ENCODE data around the gene COL18A1.

DNA sequence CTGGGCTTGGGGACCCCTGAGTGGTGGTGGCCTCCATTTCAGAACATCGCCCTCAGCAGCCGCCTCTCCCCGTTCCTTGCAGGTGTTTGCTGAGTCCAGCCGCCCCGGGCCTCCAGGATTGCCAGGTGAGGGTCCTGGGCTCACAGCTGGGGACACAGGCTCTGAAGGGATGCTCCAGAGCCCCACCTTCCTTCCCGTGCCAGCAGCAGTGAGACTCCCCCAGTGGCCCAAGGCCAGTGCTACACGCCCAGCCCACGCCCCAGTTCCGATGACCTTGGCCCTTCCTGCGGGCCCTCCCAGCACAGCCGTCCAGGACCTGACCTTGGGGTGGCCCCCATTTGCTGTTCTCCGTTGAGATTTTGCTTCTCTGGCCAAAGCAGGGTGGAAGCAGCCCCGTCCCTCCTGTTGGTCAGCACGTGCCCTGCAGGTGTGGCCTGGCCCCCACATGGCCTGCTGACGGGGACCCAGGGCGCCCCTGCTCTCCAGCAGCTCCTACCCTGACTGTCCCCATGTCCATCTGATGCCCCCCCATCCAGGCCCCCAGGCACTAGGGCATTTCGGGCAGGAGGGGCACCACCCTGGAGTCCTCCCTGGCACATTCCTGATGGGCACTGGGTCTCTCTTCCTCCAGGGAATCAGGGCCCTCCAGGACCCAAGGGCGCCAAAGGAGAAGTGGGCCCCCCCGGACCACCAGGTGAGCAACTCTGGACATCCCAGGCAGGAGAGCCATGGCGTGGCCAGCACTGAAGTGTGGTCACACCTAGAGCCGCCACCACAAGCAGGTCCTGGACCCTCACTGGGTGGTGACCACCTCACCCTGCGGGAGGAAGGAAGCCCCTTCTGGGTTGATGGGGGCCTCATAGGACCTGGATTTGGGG, 92.2 kb downstream of the COL18A1 start:
- TF ChIP-seq, protein P1, sequence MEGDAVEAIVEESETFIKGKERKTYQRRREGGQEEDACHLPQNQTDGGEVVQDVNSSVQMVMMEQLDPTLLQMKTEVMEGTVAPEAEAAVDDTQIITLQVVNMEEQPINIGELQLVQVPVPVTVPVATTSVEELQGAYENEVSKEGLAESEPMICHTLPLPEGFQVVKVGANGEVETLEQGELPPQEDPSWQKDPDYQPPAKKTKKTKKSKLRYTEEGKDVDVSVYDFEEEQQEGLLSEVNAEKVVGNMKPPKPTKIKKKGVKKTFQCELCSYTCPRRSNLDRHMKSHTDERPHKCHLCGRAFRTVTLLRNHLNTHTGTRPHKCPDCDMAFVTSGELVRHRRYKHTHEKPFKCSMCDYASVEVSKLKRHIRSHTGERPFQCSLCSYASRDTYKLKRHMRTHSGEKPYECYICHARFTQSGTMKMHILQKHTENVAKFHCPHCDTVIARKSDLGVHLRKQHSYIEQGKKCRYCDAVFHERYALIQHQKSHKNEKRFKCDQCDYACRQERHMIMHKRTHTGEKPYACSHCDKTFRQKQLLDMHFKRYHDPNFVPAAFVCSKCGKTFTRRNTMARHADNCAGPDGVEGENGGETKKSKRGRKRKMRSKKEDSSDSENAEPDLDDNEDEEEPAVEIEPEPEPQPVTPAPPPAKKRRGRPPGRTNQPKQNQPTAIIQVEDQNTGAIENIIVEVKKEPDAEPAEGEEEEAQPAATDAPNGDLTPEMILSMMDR (IDR thresholded peaks at IDR 0.05; ENCODE audit: low read depth, low read length): no peak
- TF ChIP-seq EZH2phosphoT487 (IDR thresholded peaks at IDR 0.05; ENCODE audit: low read depth): no peak

Measured in OCI-LY3 (cell line).